Kidney (tissue), 14 donors: Measurements from ENCODE around the gene ARHGEF17. TPM values are rescaled to one million over a fixed set of nuclear protein-coding genes. Genes with fewer than 3 reads are reported as not detected.

Experiments used
- DNase-seq, 5 donors: peaks; one replicate each; pipeline ENCODE4 v3.0.0-alpha.2; 2013 to 2020
- FAIRE-seq: peaks from 2 replicates; lab custom pipeline; 2012; peaks lifted over from hg19 to GRCh38; lab: Jason Lieb, UNC
- H3K27ac ChIP-seq, 2 donors: one replicate each; pipeline ENCODE4 v1.7.0; 2013; ENCODE audit warnings: low read depth in 2 of 2, low read length in 2 of 2, inconsistent platforms in 1 of 2
- H3K27me3 ChIP-seq: one replicate; pipeline ENCODE4 v1.7.1; 2013; ENCODE audit warnings: low read length, inconsistent platforms; ENCODE audit not compliant: control insufficient read depth, insufficient read depth
- H3K36me3 ChIP-seq, 3 donors: one replicate each; pipeline versions ENCODE4 v1.7.0 to v1.7.1; 2013; ENCODE audit warnings: low read length in 3 of 3, control low read depth in 1 of 3, inconsistent platforms in 1 of 3; ENCODE audit not compliant: insufficient read depth in 3 of 3, control insufficient read depth in 2 of 3
- H3K4me1 ChIP-seq, 3 donors: one replicate each; pipeline versions ENCODE4 v1.7.0 to v1.7.1; 2013; ENCODE audit warnings: low read length in 3 of 3, inconsistent platforms in 1 of 3, low read depth in 1 of 3; ENCODE audit not compliant: control insufficient read depth in 2 of 3, insufficient read depth in 2 of 3
- H3K4me3 ChIP-seq, 3 donors: one replicate each; pipeline versions ENCODE4 v1.7.0 to v1.8.1; 2013; ENCODE audit warnings: low read length in 3 of 3, control low read depth in 1 of 3, inconsistent platforms in 1 of 3
- H3K9ac ChIP-seq, 3 donors: one replicate each; pipeline versions ENCODE4 v1.7.0 to v1.7.1; 2013; ENCODE audit warnings: low read length in 3 of 3, control low read depth in 1 of 3, inconsistent platforms in 1 of 3
- H3K9me3 ChIP-seq, 3 donors: one replicate each; pipeline versions ENCODE4 v1.7.0 to v1.7.1; 2013; ENCODE audit warnings: low read length in 3 of 3, control low read depth in 1 of 3, inconsistent platforms in 1 of 3; ENCODE audit not compliant: control insufficient read depth in 2 of 3, insufficient read depth in 1 of 3
- CTCF ChIP-seq: IDR thresholded peaks from 3 replicates; pipeline ENCODE4 v1.5.1; 2012; ENCODE audit warnings: mild to moderate bottlenecking, moderate library complexity, borderline replicate concordance; ENCODE audit not compliant: insufficient read depth; ENCODE audit errors: extremely low read depth
- intact Hi-C: fragments of 100-400 bp; cut with DNase I; formaldehyde crosslinking; loops from one replicate; pipeline ENCODE4 v1.11.1; 2022
- polyA plus RNA-seq: library from polyadenylated mRNA; stranded (reverse); fragments of 350-450 nt; fragmentation: Illumina TruSeq; extraction: RNeasy Lipid Tissue Mini Kit (QIAGEN cat#74804); gene quantifications from one replicate; pipeline ENCODE4 v1.2.3, GENCODE V29; 2014; ENCODE audit warnings: low read depth, low replicate concordance; ENCODE audit not compliant: insufficient read depth
- total RNA-seq: library from RNA; stranded (reverse); fragmentation: NEBNext Ultra II Directional; extraction: Animal tissue kit (Norgen Biotek cat#: 25700); gene quantifications from one replicate; pipeline ENCODE4 v1.2.1, GENCODE V29; 2021
- donor health status: control.
- donor health status: control.
- donor health status: control.
- donor health status: control.
- donor health status: control.
- donor health status: DM: yes; HTN: yes; CAD: no.
- donor health status: Normal renal cell carcinoma (clear cell type).

ARHGEF17 gene
- total and polyA plus RNA-seq, 2 donors from 2014 or later, result 36.6 to 68.2 TPM

- FAIRE-seq (no peak), DNase-seq (peak in 1 of 5 donors; percentile 23)
- H3K9me3 ChIP-seq, result no peaks in the 10 kb centered on the region
- no peak for TF ChIP-seq CTCF
- no peak overlapping the region for H3K4me3 ChIP-seq
- H3K36me3 ChIP-seq, result no peaks in the 10 kb centered on the region
- peaks cover 0 to 16% (median 12%) of the 10 kb centered on the region in 3 donors for H3K4me1 ChIP-seq
- H3K27me3 ChIP-seq, result no peaks in the 10 kb centered on the region
- intact Hi-C loops, result no loop called here
- no peak overlapping the region for H3K9ac ChIP-seq
- H3K27ac ChIP-seq, result no peak overlapping the region
These were observed 33.2 kb upstream of the ARHGEF17 start for GRCh38 chr11:73274722-73275380.

- Histone ChIP-seq H3K27me3 (no peaks in the 10 kb centered on the region), H3K36me3 (no peaks in the 10 kb centered on the region), H3K9me3 (no peaks in the 10 kb centered on the region), H3K9ac (no peak overlapping the region), H3K27ac (no peak overlapping the region), H3K4me1 (peaks cover 0 to 11% (median 7%) of the 10 kb centered on the region in 3 donors), H3K4me3 (no peak overlapping the region)
- intact Hi-C loops, result no loop called here
- no peak for TF ChIP-seq CTCF
- no peak for FAIRE-seq
- no peak for DNase-seq
These were observed 32.7 kb upstream of the ARHGEF17 start for GRCh38 chr11:73275381-73275750.

GRCh38 chr11:73277467-73277866 lies 30.6 kb upstream of the ARHGEF17 start:
- H3K9ac ChIP-seq, result no peak overlapping the region
- FAIRE-seq, result no peak
- H3K4me1 ChIP-seq, result peaks cover 0 to 3% (median 0%) of the 10 kb centered on the region in 3 donors
- H3K36me3 ChIP-seq, result no peaks in the 10 kb centered on the region
- TF ChIP-seq CTCF, result no peak
- no peaks in the 10 kb centered on the region for H3K27me3 ChIP-seq
- DNase-seq, result no peak
- no peak overlapping the region for H3K27ac ChIP-seq
- intact Hi-C loops, result no loop called here
- no peak overlapping the region for H3K4me3 ChIP-seq
- H3K9me3 ChIP-seq, result no peaks in the 10 kb centered on the region

- no peak for FAIRE-seq
- H3K9me3 ChIP-seq, result no peaks in the 10 kb centered on the region
- intact Hi-C loops, result no loop called here
- DNase-seq, result no peak
- no peak overlapping the region for H3K27ac ChIP-seq
- H3K36me3 ChIP-seq, result no peaks in the 10 kb centered on the region
- H3K4me1 ChIP-seq, result no peaks in the 10 kb centered on the region
- H3K4me3 ChIP-seq, result no peak overlapping the region
- no peak for TF ChIP-seq CTCF
- H3K9ac ChIP-seq, result no peak overlapping the region
- no peaks in the 10 kb centered on the region for H3K27me3 ChIP-seq
These were observed 27.4 kb upstream of the ARHGEF17 start for GRCh38 chr11:73280626-73281025.
